NCI-H187 treated with DMSO at 0.1 percent for 48 hours (cell line): ENCODE data around the gene CX3CL1.

Source experiments
- DNase-seq: peaks from one replicate; lab custom pipeline; 2025; lab: John Stamatoyannopoulos, UW

Gene CX3CL1

DNA sequence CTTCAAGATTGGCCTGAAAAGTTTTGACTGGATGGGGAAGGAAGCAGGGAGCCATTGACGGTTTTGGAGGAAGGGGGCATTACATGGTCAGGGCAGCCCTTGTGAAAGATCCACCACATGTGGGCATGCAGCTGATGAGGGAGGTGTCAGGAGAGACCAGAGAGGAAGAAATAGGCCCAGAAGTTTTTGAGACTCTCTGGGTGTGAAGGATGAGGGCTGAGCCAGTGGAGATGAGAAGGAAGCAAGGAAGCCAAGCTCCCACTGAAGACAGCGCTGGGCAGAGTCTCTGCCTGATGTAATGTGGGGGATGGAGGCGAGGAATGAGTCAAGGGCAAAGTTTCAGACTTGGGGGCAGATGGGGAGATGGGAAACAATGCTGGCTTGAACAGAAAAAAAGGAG is 32.8 kb downstream of the CX3CL1 start:
- DNase-seq, result no peak

DNA sequence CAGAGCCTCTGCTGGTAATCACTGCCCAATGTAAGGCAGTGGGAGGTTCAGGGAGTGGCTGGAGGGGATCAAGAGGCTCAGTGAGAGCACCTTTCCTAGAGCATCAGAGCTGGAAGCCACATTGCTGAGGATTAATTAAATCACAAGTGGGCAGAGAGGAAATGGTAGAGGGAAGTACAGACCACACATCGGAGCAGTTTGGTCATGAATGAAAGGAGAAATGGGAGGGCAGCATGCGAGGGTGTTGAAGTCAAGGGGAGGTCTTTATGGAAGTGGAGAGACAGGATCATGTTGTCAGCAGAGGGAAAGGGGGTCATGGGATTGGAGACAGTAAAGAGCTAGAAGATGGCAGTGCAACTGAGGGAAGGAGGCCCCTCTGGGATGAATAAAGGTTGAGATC is 34.6 kb downstream of the CX3CL1 start:
- DNase-seq, result no peak

DNA sequence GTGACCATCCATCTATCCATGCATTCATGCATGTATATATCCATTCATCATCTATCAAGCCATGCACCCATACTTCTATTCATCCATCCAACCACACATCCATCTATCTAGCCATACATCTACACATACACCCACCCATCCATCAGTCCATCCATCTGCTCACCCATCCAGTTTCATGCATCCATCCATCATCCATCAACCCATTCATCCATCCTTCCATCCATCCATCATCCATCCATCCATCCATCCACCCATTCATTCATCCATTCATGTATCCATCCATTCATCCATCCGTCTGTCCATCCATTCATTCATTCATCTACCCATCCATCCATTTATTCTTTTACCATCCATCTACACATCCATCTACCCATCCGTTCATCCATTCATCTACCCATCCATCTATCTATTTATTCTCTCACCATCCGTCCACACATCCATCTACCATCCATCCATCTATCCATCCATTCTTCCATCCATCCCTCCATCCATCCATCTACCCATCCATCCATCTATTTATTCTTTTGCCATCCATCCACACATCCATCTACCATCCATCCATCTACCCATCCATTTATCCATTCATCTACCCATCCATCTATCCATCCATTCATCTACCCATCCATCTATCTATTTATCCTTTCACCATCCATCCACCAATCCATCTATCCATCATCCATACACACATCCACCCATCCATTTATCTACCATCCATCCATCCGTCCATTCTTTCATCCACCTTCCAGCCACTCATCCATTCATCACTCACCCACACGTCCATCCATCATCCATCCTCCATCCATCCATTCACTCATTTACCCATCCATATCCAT is 35.4 kb downstream of the CX3CL1 start:
- DNase-seq, result no peak

DNA sequence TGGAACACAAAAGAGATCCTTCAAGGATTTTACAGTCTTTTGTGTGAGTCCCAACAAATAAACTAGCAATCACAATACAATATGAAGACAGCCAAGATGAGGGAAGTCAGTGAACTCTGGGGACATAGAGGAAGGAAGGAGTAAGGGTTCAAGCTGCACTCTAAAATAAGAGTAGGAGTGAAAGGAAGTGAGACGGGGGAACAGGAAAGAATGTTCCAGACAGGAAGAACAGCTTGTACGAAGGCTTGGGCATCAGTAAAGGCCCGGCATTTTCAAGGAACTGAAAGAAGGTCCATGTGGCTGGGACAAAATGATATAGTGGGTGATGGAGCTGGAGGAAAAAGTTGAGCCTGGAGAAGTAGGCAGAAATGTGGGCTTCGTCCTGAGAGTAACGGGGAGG is 36.8 kb downstream of the CX3CL1 start:
- no peak for DNase-seq

DNA sequence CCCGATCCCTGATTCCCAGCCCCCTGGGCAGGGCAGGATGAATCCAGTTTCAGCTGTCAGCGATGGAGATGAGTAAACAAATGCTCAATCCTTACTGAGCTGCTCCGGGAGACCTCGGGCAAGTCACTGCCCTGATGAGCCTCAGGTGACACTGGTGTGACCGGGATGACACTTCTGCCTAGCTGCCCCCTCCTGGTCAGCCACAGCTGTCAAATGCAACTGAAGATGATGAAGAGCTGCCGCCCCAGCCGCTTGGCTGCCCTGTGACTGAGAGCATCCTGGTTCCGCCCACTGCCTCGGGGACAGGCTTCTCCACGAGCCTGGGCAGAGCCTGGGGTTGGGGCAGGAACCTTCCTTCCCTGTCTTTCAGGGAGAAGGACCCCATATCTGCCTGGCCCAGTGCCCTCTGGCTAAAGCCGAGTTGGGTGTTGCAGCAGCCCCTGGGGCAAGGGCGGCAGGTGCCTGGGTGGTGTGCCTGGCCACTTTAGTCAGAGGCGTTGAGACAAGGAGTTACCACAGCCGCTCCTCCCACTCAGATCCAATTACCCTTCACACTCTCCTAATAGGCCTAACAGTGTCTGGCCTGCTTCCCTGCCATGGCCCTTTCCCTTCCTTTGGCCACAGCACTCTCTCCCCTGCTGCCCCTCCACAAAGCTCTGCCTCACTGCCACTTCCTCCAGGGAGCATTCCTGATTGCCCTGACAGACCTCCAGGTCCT is 37.7 kb downstream of the CX3CL1 start:
- no peak for DNase-seq

DNA sequence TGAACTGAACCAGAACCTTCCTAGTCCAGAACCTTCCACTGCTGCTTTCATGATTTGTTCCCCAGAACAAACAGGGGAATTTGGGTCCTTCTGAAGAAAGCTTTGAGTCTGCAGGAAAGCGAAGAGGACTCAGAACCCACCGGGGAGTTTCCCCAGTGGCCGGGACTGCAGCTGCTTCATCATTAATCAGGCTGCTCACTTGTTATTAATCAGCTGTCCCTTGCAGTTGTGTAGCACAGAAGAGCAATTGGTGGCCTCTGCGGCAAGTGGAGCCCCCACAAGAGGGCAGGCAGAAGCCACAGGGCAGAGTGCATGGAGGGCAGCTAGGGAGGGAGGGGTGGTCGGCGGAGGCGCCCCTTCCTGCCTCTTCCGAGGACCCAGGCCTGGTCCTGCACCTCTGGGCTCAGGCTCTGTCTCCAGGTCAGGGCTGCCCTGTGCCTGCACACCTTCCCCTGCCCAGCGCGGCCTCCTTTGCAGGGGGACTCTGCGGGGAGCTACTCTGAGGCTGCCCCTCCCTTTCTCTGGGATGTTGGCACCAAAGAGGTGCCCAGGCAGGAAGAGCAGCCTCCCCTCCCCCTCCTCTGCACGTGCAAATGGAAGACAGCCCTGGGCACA is 39.2 kb downstream of the CX3CL1 start:
- no peak for DNase-seq

DNA sequence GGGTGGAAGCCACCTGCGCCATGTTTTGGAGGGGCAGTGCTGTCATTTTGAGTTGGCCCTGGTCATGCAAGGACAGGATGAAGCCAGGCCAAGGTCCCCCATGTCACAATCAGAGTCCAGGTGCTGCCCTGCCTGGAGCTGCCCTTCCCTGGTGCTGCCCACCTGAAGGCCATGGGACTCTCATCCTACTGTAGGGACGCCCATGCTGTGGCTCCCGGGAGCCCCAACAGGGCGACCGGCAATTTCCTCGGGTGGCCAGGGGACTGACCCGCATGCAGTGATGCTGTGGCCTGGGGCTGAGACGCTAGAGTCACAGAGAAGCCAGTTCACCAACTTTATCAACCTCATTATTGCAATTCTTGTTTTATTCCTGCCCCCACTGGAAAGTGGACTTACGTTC is 40.3 kb downstream of the CX3CL1 start:
- no peak for DNase-seq

DNA sequence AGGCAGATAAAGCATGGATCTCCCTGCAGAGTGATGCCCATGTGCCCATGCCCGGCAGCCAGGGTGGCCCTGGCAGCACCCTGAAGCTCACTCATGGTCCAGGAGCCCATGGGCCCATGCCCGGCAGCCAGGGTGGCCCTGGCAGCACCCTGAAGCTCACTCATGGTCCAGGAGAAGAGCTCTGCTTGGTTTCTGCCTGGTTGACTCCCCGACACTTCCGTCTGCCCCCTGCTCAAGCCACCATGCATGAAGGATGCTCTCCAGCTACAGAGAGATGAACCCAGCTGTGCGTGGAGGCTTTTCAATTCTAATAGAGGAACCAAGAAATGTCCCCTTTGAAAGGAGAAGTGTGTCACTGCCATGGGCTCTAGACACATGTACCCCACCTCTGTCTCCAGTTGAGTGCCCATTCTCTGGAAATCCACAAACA is 41.0 kb downstream of the CX3CL1 start:
- DNase-seq, result no peak

DNA sequence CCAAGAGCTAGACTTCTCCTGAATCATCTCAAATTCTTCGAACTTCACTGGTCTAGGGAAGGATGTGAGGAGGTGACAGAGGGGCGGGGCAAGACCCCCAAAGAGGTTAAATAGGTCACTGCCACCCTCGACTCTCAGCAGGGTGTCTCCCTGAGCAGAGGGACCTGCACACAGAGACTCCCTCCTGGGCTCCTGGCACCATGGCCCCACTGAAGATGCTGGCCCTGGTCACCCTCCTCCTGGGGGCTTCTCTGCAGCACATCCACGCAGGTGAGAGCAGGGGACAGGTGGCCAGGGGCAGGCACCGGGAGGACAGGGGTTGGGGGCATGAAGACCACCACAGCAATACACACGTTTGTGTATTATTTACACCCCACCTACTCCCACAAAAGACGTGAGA is 41.4 kb downstream of the CX3CL1 start:
- no peak for DNase-seq

DNA sequence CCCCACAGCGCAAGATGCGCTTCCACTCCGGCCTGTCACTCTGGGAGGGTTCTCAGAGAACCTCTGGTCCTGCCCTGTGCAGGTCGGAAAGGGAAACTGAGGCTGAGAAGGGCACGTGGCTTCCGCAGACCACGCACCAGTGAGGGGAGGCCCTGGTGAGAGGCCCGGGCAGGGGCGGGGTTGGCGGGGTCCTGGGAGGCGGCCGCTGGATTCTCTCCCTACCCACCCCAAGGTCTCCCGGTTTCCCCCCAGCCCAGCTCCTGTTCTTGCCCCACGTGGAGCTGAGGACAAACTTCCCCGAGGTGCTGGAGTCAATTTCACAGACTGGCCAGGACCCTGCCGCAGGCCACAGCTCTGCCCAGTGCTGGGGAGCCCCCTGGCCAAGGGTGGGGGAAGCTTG is 43.8 kb downstream of the CX3CL1 start:
- no peak for DNase-seq

DNA sequence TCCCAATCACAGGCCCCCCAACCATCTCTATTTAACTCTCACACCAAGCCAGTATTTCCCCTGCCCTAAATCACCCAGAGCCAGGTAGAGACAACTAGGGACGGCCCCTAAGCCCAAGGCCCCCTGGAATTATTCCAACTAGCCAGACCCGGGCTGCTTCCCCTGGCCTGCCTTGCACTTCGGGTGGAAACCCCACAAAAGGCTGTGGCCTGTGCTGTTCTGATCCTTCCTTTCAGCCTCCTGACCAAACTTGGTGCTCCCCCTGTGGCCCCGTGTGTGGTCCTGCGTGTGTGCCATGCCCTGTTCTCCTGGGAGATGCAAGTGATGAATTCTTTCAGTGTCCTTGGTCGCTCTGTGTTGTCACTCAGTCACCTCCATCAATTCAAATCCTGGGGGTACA is 47.2 kb downstream of the CX3CL1 start:
- DNase-seq, result no peak

DNA sequence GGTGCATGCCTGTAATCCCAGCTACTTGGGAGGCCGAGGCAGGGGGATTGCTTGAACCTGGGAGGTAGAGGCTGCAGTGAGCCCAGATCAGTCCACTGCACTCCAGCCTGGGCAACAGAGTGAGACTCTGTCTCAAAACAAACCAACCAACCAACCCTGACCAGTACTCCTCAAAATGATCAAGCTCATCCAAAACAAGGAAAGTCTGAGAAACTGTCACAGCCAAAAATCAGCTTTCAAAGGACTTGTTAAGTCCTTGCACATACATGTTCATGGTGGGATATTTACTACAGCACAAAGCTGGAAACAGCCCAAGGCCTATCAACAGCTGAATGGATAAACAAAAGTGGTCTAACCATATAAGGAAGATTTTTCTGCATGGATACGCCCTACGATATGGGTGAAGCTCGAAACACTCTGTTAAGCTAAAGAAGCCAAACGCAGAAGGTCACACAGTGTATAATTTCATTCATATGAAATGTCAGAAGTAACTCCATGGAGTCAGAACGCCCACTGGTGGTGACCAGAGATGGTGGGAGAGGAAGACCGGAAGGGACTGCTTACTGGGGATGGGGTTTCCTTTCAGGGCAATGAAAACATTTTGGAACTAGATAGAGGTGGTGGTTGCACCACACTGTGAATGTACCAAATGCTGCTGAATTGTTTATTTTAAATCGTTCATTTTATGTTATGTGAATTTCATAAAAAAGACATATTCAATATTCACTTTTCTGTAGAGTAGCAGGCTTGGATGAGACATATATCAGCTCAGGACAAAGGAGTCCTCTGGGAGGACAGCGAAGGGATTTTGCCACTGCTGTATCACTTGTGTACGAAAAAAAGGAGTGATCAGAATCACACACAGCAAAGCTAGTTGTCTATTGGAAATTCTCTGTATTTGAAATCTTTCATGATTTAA is 50.0 kb downstream of the CX3CL1 start:
- DNase-seq, result no peak

DNA sequence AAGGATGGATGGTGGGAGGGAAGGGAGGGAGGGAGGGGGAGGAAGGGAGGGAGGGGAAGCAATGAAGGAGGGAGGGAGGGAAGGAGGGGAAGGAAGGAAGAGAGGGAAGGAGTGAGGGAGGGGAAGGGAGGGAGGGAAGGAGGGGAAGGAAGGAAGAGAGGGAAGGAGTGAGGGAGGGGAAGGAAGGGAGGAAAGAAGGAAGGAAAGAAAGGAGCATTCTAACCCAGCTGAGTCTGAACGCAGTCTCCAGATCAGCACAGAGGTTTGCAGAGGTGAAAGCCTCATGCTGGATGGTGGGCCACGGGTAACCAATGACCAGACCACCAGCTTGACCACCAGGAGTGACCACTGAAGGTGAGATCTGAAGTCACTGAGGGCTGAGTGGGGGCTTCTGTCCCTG is 50.9 kb downstream of the CX3CL1 start:
- DNase-seq, result no peak

DNA sequence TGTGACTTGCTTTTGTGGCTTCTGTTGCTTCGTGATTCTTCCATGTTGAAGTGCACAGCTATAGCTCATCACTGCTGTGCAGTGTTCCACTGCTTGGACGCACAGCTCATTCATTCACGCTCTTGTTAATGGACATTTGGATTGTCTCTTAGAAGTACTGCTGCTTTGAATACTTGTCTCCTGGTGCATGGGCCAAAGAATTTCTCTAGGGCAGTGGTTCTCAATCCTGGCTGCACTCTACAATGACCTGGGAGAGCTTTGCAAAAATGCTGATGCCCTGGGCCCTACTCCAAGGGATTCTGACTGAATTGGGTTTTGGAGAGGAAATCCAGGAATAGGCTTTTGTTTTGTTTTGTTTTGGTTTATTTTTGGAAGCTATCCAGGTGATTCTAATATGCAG is 52.3 kb downstream of the CX3CL1 start:
- no peak for DNase-seq

DNA sequence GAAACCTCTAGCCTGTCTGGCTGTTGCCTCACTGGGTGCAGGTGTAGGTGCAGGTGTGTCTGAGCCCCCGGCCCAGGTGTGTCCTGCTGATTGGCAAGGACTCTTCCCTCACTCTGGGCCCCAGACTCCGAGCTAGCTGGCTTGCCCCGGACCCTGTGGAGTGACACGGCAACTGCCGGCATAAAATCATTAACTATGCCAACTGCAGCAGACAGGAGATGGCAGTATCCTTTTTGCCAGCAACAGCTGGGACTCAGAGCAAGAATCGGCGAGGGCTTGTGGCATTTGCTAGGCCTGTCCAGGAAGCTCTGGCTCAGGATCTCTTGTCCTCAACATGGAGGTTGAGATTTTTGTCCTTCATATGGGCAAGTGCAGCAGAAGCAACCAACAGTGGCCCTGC is 54.1 kb downstream of the CX3CL1 start:
- no peak for DNase-seq

DNA sequence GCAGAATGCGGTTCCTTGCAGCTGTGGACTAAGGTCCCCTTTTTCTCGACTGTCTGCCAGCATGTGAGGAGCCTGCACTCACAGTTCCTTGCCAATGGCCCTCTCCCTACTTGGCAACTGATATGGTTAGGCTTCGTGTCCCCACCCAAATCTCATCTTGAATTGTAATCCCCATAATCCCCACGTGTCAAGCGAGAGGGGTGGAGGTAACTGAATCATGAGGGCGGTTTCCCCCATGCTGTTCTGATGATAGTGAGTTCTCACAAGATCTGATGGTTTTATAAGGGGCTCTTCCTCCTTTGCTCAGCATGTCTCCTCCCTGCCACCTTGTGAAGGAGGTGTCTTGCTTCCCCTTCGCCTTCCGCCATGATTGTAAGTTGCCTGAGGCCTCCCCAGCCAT is 55.0 kb downstream of the CX3CL1 start:
- DNase-seq, result no peak

DNA sequence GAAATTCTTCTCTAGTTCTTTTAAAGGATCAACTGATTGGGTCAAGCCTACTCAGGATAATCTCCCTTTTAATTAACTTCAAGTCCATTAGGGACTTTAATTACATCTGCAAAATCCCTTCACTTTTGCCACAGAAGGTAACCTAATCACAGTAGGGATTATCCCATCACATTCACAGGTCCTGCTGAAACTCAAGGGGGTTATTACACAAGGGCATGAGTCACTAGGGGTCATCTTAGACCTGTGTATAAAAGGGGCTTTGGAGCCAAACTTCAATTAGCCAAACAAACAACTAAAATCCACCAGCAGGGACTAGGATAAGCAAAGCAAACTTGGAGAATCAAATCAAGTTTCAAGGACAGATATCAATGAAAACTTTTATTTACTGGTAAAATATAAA is 55.5 kb downstream of the CX3CL1 start:
- DNase-seq, result no peak

DNA sequence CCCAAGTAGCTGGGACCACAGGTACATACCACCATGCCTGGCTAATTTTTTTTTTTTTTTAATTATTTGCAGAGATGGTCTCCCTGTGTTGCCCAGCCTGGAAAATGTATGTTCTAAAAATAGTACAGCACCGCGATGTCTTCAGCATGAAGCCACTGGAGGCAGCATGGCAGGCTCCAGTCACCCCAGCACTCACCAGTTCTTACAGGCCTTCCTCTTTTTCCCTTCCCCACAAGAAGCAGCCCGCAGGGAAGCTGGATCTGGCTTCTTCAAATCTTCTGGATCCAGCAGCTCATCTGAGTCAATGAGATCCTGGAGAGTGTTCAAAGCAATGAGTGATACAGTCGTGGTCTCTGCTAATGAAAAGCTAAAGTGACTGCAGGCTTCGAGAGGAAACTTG is 58.7 kb downstream of the CX3CL1 start:
- no peak for DNase-seq

DNA sequence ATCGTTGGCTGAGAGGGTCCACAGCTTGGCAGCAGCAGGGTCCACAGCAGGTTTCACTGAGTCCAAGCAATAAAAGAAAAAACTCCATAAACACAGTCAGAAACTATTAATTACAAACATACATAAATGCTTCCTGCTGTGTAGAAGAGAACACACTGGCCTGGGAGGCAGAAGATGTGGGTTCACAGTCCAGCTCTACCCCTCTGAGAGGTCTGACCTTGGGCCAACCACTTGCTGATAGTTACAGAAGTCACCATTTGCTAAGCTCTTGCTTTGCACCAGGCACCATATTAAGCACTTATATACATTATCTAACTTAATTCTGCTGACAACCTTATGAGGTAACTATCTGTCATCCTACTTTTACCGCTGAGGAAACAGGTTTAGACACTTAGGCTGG is 60.2 kb downstream of the CX3CL1 start:
- no peak for DNase-seq

DNA sequence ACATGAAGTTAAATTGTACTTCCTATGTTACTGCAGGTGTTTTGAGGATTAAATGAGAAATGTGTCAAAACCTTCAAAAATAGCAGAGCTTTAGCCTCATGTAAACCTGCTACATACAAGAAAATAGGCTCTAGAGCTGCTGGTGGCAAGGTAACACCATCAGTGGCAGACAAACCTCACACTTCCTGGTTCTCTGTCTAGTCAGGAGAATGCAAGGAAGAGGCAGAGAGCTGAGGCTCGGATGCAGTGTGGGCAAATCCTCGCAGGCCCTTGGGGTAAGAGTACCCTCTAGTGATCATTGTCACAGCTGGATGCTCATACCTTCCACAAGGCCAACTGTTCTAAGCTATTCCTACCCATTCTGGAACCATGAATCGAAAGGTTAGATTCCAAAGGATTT is 60.7 kb downstream of the CX3CL1 start:
- DNase-seq, result no peak

DNA sequence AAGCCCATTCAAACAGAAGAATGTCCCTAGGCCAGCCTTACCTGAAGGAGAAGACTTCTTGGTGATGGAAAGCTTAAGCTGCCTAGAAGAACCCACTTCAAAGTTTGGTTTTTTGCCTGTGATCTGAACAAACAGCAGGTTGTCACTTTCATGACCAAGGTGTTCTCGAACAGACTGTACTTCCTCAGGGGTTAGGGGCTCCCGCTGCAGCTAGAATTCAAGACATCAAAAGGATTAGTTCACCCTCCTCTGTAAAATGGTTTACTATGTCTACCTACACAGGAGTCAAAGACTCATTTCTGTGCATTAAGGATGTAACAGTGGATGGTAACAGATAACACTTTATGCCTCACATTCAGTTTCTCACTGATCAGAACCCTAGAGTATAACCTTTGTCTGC is 61.7 kb downstream of the CX3CL1 start:
- no peak for DNase-seq
